ENCODE results near the gene COL16A1.
A peak's percentile ranks its signal among the peaks of the same experiment; 100 is the strongest.
"Not testable (repeated sequence)": the region's sequence is repeated elsewhere in the genome, so short reads cannot be mapped to it uniquely, and the experiment has no call there.

The COL16A1 gene

GRCh38 chr1:31732751-31733289 lies 29.0 kb upstream of the COL16A1 start:
- DNase-seq, result no peak

- no peak for DNase-seq
Observed at GRCh38 chr1:31732343-31732742, 28.5 kb upstream of the COL16A1 start.

- no peak for DNase-seq
Observed at GRCh38 chr1:31731049-31731565, 27.3 kb upstream of the COL16A1 start.

- DNase-seq, result no peak
Observed at GRCh38 chr1:31730336-31731048, 26.7 kb upstream of the COL16A1 start.

GRCh38 chr1:31727849-31728248 lies 24.0 kb upstream of the COL16A1 start:
- no peak for DNase-seq

DNA sequence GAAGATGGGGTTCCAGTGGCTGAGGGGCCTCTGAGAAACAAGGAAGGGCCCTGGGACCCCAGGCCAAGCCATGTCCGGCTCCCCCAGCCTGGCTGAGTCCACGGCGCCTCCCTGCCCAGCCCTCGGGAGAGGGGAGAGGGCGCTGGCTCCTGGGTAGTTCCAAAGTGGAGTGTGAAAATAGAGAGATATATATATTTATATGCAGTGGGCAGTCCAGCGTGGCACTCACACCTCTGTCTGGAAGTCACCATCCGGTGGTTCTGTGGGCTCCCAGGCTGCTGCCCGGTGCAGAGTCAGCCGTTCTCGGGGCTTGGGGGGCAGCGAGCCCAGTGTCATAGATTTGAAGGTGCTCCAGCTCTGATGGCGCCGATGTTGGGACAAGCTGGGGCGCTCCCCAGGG lies 23.4 kb upstream of the COL16A1 start:
- DNase-seq, result no peak

- no peak for DNase-seq
Observed at GRCh38 chr1:31726715-31727114, 22.9 kb upstream of the COL16A1 start.

DNA sequence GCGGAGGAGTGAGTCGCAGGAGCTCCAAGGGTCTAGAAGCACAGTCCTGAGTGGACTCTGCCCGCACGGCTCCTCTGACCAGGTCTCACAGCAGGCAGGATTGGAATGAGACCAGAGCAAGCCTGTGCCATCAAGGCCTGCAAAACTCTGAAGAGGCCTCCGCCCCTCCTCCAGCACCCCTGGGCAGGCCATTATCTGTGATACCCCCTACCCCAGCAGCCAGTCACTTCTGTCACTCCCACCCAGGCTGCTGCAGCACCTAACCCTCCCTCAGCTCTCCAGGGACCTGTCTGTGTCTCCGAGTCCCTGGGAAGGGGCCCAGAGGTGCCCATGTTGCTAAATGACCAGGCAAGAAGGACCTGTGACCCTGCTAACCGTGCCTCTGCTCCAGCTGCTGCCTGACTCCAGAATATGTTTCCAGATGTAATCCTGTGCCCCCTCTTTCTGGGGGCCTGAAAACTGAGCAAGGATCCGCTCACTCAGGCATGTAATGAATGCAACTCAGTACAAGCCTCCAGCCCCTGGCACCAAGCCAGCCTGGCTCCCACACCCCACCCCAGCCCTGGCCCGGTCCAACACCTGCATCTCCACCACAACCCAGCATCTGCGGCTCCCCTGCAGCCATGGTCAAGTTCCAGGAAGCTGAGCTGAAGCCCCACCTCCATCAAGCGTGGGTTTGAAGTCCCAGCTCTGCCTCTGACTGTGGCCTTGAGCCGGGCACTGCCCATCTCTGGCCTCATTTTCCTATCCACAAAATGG lies 22.1 kb upstream of the COL16A1 start:
- no peak for DNase-seq

- DNase-seq, result no peak
Observed at GRCh38 chr1:31725134-31725533, 21.3 kb upstream of the COL16A1 start.

GRCh38 chr1:31723828-31724359 lies 20.1 kb upstream of the COL16A1 start:
- peak; percentile 55 for DNase-seq

GRCh38 chr1:31718327-31718897 lies 14.6 kb upstream of the COL16A1 start:
- DNase-seq, result no peak

DNA sequence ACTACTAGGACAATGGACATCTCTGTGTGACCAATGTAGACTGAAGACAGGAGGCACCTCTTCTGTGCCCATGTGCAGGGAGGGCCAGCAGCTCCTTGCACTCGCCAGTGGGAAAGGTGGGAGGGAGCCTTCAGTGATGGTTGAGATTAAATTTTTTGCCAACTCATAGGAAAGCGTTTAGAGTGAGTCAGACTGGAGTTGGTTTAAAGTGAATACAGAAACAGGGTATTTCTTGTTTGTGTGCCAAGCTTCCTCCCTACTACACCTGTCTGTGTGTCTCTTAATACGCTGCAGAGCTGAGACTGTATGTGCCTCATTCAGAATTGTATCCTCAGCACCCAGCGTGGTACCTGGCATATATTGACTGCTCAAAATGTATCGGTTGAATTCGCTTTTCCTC lies 13.5 kb upstream of the COL16A1 start:
- no peak for DNase-seq

DNA sequence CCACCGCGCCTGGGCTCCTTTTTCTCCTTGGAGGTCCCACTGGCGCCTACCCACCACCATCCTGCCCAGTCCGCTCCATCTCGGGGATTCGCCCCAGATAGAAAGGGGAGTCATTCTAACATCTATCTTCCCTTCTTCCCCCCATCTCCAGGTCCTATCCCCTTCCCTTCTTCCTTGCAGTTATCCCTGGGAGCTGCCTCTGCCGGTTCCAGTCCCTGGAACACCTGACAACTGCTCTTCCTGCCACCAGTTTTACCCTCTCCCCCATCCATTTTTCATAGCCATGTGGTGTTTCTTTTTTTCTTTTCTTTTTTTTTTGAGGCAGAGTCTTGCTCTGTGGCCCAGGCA lies 12.0 kb upstream of the COL16A1 start:
- DNase-seq, result no peak

DNA sequence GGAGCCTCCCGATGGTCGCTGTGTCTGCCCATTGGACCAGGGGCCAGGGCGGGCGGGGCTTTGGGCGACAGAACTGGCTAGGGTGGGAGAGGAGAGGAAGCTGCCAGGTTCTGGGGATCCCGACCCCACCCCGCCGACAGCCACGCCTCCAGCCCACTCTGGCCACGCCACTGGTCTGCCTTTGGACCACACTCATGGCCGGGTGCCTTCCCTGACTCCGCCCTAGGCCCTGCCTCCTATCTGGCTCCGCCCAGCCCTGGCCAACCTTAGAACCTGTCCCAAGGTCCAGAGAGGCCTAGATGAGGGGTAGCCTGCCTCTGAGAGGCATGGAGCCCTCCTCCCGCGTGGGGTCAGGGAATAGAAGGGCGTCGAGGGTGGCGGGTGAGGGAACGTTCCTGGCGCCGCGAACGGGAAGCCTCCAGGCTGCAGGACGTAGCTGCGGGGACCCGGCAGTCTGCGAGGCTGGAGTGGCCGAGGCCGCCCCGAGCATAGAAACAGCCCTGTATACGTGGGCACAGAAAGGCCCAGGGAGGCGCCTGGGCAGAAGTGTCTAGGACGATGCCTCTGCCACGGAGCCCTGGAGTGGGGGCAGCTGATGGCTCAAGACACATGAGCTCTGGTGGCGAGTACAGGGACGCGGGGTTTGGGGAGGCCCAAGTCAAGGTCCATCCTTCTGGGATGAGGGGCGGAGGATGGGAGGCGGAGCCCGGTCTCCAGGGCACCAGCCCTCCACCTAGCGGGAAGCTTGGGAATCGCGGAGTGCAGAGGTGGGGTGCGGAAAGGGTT lies 11.5 kb upstream of the COL16A1 start:
- no peak for DNase-seq

GRCh38 chr1:31714442-31715086 lies 10.7 kb upstream of the COL16A1 start:
- no peak for DNase-seq

GRCh38 chr1:31712630-31713029 lies 8.8 kb upstream of the COL16A1 start:
- no peak for DNase-seq

DNA sequence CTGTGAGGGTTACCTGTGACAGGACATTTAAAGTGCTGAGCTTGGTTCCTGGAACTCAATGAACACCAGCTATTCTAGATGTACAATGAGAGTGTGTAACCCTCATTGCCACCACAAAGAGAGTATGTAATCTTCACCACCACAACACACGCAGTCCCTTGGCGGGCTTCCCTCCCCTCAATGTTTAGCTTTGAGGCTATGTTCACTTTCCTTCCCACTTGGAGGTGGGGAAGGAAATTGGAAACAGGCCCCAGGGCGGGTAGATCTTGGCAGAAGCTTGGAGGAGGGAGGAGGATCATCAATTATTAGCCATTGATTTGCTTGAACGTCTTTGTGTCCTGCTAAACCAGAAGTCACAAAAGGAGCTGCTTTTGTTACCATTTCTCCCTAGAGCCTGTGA lies 8.3 kb upstream of the COL16A1 start:
- DNase-seq, result no peak

DNA sequence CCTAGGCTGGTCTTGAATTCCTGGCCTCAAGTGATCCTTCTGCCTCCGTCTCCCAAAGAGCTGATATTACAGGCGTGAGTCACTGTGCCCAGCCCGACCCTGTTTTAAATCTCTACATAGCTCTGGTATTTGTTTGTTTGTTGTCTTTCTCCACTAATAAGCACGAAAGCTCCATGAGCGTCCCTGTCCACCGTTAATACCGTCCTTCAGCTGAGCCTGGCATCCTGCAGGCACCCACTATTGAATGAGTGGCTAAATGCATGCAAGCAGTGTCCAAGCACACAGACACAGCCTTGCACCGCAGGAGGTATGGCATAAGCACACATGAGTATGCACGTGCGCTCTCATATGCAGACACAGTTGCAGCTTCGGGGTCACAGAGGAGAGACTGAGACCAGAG lies 4.5 kb upstream of the COL16A1 start:
- DNase-seq, result no peak

- peak; percentile 72 for DNase-seq
Observed at GRCh38 chr1:31707711-31708110, 3.9 kb upstream of the COL16A1 start.

DNA sequence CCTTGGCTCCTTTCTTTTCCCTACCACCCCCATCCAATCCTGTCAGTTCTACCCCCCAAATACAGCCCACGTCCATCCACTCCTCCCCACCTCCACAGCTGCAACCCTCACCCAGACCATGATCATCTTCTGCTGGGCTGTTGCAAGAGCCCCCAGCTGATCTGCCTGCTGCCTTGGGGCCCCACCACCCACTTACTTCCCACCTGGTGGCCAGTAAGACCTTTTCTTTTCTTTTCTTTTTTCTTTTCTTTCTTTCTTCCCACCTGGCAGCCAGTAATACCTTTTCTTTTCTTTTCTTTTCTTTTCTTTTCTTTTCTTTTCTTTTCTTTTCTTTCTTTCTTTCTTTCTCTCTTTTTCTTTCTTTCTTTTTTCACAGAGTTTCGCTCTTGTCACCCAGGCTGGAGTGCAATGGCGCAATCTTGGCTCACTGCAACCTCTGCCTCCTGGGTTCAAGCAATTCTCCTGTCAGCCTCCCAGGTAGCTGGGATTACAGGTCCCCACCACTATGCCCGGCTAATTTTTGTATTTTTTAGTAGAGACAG lies 3.3 kb upstream of the COL16A1 start:
- DNase-seq, result not testable (repeated sequence)

GRCh38 chr1:31706384-31707058 lies 2.7 kb upstream of the COL16A1 start:
- no peak for DNase-seq

Data from MV-4-11 (cell line).